ENCODE results near the gene RPS6KB1.

DNA sequence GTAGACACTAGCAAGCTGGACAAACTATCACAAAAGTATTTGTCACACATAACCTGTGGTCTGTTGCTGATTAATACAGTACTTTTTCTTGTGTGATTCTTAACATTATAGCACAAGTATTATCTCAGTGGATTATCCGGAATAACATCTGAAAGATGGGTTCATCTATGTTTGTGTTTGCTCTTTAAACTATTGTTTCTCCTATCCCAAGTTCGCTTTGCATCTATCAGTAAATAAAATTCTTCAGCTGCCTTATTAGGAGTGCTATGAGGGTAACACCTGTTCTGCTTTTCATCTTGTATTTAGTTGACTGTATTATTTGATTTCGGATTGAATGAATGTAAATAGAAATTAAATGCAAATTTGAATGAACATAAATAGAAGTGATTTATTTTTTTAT lies 57.1 kb downstream of the RPS6KB1 start:
- TF ChIP-seq, protein P1, sequence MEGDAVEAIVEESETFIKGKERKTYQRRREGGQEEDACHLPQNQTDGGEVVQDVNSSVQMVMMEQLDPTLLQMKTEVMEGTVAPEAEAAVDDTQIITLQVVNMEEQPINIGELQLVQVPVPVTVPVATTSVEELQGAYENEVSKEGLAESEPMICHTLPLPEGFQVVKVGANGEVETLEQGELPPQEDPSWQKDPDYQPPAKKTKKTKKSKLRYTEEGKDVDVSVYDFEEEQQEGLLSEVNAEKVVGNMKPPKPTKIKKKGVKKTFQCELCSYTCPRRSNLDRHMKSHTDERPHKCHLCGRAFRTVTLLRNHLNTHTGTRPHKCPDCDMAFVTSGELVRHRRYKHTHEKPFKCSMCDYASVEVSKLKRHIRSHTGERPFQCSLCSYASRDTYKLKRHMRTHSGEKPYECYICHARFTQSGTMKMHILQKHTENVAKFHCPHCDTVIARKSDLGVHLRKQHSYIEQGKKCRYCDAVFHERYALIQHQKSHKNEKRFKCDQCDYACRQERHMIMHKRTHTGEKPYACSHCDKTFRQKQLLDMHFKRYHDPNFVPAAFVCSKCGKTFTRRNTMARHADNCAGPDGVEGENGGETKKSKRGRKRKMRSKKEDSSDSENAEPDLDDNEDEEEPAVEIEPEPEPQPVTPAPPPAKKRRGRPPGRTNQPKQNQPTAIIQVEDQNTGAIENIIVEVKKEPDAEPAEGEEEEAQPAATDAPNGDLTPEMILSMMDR (IDR thresholded peaks at IDR 0.05 in 8 of 11, conservative IDR thresholded peaks at IDR 0.05 in 3 of 11), result no peak
- TF ChIP-seq POLR2A (IDR thresholded peaks at IDR 0.05), result no peak
- no peak for TF ChIP-seq POLR2AphosphoS5 (IDR thresholded peaks at IDR 0.05)
